HUES64 (cell line): ENCODE measurements around the gene WWC2.
A peak's percentile ranks its signal among the peaks of the same experiment; 100 is the strongest.

Experiments used
- H3K27ac ChIP-seq: 2 replicates; pipeline ENCODE4 v1.7.0; 2013; ENCODE audit warnings: low read depth, low read length, inconsistent platforms
- H3K27me3 ChIP-seq: 2 replicates; pipeline ENCODE4 v1.6.1; 2013; ENCODE audit warnings: mild to moderate bottlenecking, low read length; ENCODE audit not compliant: insufficient read depth
- H3K36me3 ChIP-seq: 2 replicates; pipeline ENCODE4 v1.6.1; 2013; ENCODE audit warnings: mild to moderate bottlenecking, low read length; ENCODE audit not compliant: insufficient read depth
- H3K4me1 ChIP-seq: 2 replicates; pipeline ENCODE4 v1.6.1; 2013; ENCODE audit warnings: mild to moderate bottlenecking, low read length, moderate library complexity; ENCODE audit not compliant: insufficient read depth
- H3K4me3 ChIP-seq: 2 replicates; pipeline ENCODE4 v1.5.1; 2013; ENCODE audit warnings: mild to moderate bottlenecking, low read length, moderate library complexity
- H3K9ac ChIP-seq: 2 replicates; pipeline ENCODE4 v1.6.1; 2013; ENCODE audit warnings: mild to moderate bottlenecking, low read depth, low read length
- H3K9me3 ChIP-seq: 2 replicates; pipeline ENCODE4 v1.6.1; 2013; ENCODE audit warnings: low read depth, low read length; ENCODE audit not compliant: insufficient read depth
- WGBS: fragments of 150-250, 120-280 bp; methylation state at CpG from one replicate; pipeline ENCODE4 v1.1.7; 2013; ENCODE audit warnings: missing lambda C conversion rate; 5-methylcytosine and 5-hydroxymethylcytosine counted together

Gene WWC2

DNA sequence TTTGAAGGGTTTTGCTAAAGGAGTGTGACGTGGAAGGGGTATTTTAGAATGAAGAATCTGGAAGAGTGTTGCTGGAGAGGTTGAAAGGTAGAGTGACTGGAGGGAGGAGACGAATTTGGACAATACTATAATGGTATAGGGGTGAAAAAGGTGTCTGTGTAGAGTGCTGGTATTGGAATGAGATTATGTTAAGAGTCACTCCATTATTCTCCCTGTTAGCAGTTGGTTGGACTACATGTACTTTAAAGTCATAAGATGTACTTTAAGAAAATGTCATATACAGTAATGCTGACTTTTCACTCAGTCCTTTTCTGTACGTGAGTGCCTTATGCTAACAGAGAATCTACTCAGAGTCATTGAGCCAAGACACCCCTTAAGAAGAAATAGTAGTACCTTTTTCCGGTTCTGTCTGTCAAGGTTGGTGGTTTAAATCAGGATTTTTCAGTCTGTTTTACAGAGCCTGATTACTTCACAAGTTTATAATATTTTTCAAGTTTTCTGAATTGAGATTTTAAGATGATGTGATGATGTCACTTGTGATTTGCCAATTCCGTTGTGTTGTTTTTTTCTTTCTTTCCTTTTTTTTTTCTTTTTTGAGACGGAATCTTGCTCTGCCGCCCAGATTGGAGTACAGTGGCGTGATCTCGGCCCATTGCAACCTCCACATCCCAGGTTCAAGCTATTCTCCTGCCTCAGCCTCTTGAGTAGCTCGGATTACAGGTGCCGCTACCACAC is 56.6 kb downstream of the WWC2 start:
- Histone ChIP-seq H3K27me3 (no peaks in the 10 kb centered on the region), H3K4me3 (no peak overlapping the region), H3K4me1 (peaks cover 22% of the 10 kb centered on the region), H3K36me3 (no peaks in the 10 kb centered on the region), H3K9ac (no peak overlapping the region), H3K27ac (no peak overlapping the region), H3K9me3 (no peaks in the 10 kb centered on the region)
- WGBS = 94% methylated on average over 11 of the region's 11 CpGs

- H3K4me3 ChIP-seq = no peak overlapping the region
- H3K4me1 ChIP-seq = peaks cover 32% of the 10 kb centered on the region
- no peak overlapping the region for H3K27ac ChIP-seq
- no peak overlapping the region for H3K9ac ChIP-seq
- no peaks in the 10 kb centered on the region for H3K9me3 ChIP-seq
- H3K27me3 ChIP-seq = no peaks in the 10 kb centered on the region
- no peaks in the 10 kb centered on the region for H3K36me3 ChIP-seq
- 97% methylated on average over 7 of the region's 7 CpGs for WGBS
Observed at GRCh38 chr4:183157215-183157614, 58.2 kb downstream of the WWC2 start.

- Histone ChIP-seq H3K9ac (no peak overlapping the region), H3K36me3 (no peaks in the 10 kb centered on the region), H3K27ac (no peak overlapping the region), H3K4me3 (no peak overlapping the region), H3K9me3 (no peaks in the 10 kb centered on the region), H3K4me1 (peaks cover 41% of the 10 kb centered on the region), H3K27me3 (no peaks in the 10 kb centered on the region)
- 69% methylated on average over 4 of the region's 4 CpGs for WGBS
Observed at GRCh38 chr4:183158062-183158461, 59.0 kb downstream of the WWC2 start.

DNA sequence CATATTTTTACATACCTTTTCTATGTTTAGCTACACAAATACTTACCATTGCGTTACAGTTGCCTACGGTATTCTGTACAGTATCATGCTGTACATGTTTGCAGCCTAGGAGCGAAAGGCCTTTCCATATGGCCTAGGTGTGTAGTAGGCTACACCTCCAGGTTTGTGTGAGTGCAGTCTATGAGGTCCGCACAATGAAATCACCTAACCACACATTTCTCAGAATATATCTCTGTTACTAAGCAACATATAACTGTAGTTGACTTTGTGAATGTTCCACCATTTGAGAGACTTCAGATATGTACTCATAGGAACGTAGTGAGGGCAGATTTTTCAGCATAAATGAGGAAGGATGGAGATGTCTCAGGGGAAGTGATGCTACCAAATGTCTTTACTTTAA is 62.6 kb downstream of the WWC2 start:
- no peak overlapping the region for H3K27ac ChIP-seq
- no peaks in the 10 kb centered on the region for H3K9me3 ChIP-seq
- 97% methylated on average over 5 of the region's 5 CpGs for WGBS

GRCh38 chr4:183163135-183163534 is 64.1 kb downstream of the WWC2 start:
- WGBS = 93% methylated on average over 3 of the region's 3 CpGs
- H3K9ac ChIP-seq = no peak overlapping the region
- no peaks in the 10 kb centered on the region for H3K9me3 ChIP-seq
- H3K27ac ChIP-seq = 0 out of 2 replicates have a peak overlapping the region, but pooled peaks have one; percentile 24
- no peak overlapping the region for H3K4me3 ChIP-seq
- no peaks in the 10 kb centered on the region for H3K36me3 ChIP-seq
- H3K27me3 ChIP-seq = no peaks in the 10 kb centered on the region
- peaks cover 33% of the 10 kb centered on the region for H3K4me1 ChIP-seq

More for the DNA sequence above, 62.6 kb downstream of the WWC2 start:
- Histone ChIP-seq H3K4me3 (no peak overlapping the region), H3K27me3 (no peaks in the 10 kb centered on the region), H3K9ac (no peak overlapping the region), H3K4me1 (peaks cover 33% of the 10 kb centered on the region), H3K36me3 (no peaks in the 10 kb centered on the region)

DNA sequence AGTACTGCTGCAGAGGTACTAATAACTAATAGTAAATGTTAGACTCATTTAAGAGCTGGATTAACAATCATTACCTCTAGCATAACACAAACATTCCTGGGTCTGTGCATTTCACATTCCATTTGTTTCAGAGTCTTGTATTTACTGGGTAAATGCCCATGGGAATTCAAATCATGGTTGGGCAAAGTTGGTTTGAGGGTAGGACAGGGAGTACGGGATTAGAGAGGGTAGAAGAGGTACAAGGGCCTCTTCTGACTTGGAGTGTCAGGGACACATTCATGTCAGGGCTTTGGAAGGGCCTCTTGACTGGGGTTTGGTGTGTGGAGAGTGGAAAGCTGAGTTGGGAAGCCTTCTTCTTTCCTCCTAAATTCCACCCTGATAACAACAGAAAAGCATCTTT is 65.9 kb downstream of the WWC2 start:
- WGBS = 86% methylated on average over 1 of the region's 1 CpG

GRCh38 chr4:183165376-183165775 is 66.3 kb downstream of the WWC2 start:
- Histone ChIP-seq H3K4me3 (no peak overlapping the region), H3K9me3 (no peaks in the 10 kb centered on the region), H3K27ac (no peak overlapping the region), H3K36me3 (no peaks in the 10 kb centered on the region), H3K27me3 (no peaks in the 10 kb centered on the region), H3K4me1 (peaks cover 41% of the 10 kb centered on the region), H3K9ac (no peak overlapping the region)
- no CpG with 5 or more reads among the region's 1 CpG for WGBS

More for the DNA sequence above, 65.9 kb downstream of the WWC2 start:
- no peaks in the 10 kb centered on the region for H3K9me3 ChIP-seq
- no peak overlapping the region for H3K4me3 ChIP-seq
- peaks cover 37% of the 10 kb centered on the region for H3K4me1 ChIP-seq
- H3K27ac ChIP-seq = no peak overlapping the region
- no peak overlapping the region for H3K9ac ChIP-seq
- no peaks in the 10 kb centered on the region for H3K27me3 ChIP-seq
- no peaks in the 10 kb centered on the region for H3K36me3 ChIP-seq

DNA sequence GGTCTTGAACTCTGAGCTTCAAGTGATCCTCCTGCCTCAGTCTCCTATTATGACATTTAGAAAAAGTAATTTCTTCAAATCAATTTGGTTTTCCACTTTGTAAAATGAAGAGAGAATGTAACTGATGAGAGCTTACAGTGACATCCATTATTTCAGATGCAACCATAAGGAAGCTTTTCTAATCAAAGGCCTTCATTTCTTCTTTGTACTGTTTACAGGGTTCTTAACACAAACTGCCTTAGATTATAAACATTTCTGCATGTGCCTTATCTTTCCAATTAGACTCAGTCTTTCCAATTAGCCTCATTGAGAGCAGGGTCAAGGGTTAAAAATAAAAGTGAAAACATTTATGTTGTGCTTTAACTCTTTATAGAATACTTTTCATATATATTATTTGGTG is 71.8 kb downstream of the WWC2 start:
- Histone ChIP-seq H3K4me1 (peaks cover 63% of the 10 kb centered on the region), H3K4me3 (no peak overlapping the region), H3K9me3 (no peaks in the 10 kb centered on the region), H3K36me3 (no peaks in the 10 kb centered on the region), H3K9ac (no peak overlapping the region), H3K27me3 (no peaks in the 10 kb centered on the region), H3K27ac (no peak overlapping the region)

GRCh38 chr4:183171484-183172267 is 72.6 kb downstream of the WWC2 start:
- no peaks in the 10 kb centered on the region for H3K27me3 ChIP-seq
- peaks cover 66% of the 10 kb centered on the region for H3K4me1 ChIP-seq
- 49% methylated on average over 4 of the region's 4 CpGs for WGBS

GRCh38 chr4:183172881-183173280 is 73.8 kb downstream of the WWC2 start:
- no peak overlapping the region for H3K9ac ChIP-seq
- no peak overlapping the region for H3K4me3 ChIP-seq
- H3K27ac ChIP-seq = peak overlapping the region; percentile 1; the same call in 1 of the 2 replicates
- WGBS = 92% methylated on average over 1 of the region's 1 CpG
- H3K27me3 ChIP-seq = no peaks in the 10 kb centered on the region
- H3K36me3 ChIP-seq = no peaks in the 10 kb centered on the region
- H3K9me3 ChIP-seq = no peaks in the 10 kb centered on the region
- peaks cover 78% of the 10 kb centered on the region for H3K4me1 ChIP-seq

More at GRCh38 chr4:183171484-183172267, 72.6 kb downstream of the WWC2 start:
- Histone ChIP-seq H3K4me3 (no peak overlapping the region), H3K9ac (no peak overlapping the region), H3K27ac (no peak overlapping the region), H3K9me3 (no peaks in the 10 kb centered on the region), H3K36me3 (no peaks in the 10 kb centered on the region)
